Nephron progenitor cell (in vitro differentiated cells): ENCODE measurements around the gene RNF217.

Experiments
- DNase-seq: peaks from one replicate; pipeline ENCODE4 v3.0.0; 2021
- H3K27ac Mint-ChIP-seq: 2 replicates; pipeline ENCODE4 v1.8.0; 2021; ENCODE audit warnings: mild to moderate bottlenecking, moderate library complexity, mixed read lengths
- H3K27me3 Mint-ChIP-seq: 2 replicates; pipeline ENCODE4 v1.8.0; 2021; ENCODE audit warnings: mild to moderate bottlenecking, low read depth, mixed read lengths; ENCODE audit not compliant: poor library complexity
- H3K36me3 Mint-ChIP-seq: 2 replicates; pipeline ENCODE4 v1.8.0; 2021; ENCODE audit warnings: low read depth, mixed read lengths
- H3K4me1 Mint-ChIP-seq: 2 replicates; pipeline ENCODE4 v1.8.0; 2021; ENCODE audit warnings: mixed read lengths
- H3K4me3 Mint-ChIP-seq: 2 replicates; pipeline ENCODE4 v1.8.0; 2021; ENCODE audit warnings: mild to moderate bottlenecking, moderate library complexity, mixed read lengths
- H3K9me3 Mint-ChIP-seq: 2 replicates; pipeline ENCODE4 v1.8.0; 2021; ENCODE audit warnings: mild to moderate bottlenecking, moderate library complexity, mixed read lengths
- TF ChIP-seq, protein P1 (sequence below): fragments of 200-600 bp; sonication (generic); IDR thresholded peaks from 2 replicates; pipeline ENCODE4 v1.5.0; 2021; ENCODE audit warnings: antibody characterized with exemption

The RNF217 gene

DNA sequence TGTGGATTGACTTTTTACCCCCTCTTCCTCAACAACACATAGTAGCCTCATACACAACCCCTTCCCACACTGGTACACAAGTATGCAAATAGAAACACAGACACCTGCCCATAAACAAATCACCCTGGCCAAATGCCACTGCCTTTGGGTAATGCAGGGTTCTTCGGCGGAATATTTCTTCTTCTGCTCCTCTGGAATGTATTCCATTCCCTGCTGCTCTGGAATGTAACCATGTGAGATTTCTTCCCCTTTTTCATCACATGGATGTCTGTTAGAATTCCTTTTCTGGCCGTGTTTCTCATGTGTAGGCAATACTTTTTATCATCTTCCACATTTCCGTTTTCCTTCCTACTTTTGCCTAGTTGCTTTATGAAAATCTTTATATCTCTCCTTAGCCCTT, 115.2 kb downstream of the RNF217 start:
- no peak for DNase-seq
- TF ChIP-seq, protein P1, sequence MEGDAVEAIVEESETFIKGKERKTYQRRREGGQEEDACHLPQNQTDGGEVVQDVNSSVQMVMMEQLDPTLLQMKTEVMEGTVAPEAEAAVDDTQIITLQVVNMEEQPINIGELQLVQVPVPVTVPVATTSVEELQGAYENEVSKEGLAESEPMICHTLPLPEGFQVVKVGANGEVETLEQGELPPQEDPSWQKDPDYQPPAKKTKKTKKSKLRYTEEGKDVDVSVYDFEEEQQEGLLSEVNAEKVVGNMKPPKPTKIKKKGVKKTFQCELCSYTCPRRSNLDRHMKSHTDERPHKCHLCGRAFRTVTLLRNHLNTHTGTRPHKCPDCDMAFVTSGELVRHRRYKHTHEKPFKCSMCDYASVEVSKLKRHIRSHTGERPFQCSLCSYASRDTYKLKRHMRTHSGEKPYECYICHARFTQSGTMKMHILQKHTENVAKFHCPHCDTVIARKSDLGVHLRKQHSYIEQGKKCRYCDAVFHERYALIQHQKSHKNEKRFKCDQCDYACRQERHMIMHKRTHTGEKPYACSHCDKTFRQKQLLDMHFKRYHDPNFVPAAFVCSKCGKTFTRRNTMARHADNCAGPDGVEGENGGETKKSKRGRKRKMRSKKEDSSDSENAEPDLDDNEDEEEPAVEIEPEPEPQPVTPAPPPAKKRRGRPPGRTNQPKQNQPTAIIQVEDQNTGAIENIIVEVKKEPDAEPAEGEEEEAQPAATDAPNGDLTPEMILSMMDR = no peak
- peaks cover 5% of the 10 kb centered on the region for H3K4me1 Mint-ChIP-seq
- peak overlapping the region; percentile 41 for H3K27ac Mint-ChIP-seq
- peaks cover 50% of the 10 kb centered on the region for H3K36me3 Mint-ChIP-seq
- H3K9me3 Mint-ChIP-seq = no peaks in the 10 kb centered on the region
- no peaks in the 10 kb centered on the region for H3K27me3 Mint-ChIP-seq
- H3K4me3 Mint-ChIP-seq = no peak overlapping the region

- Mint-ChIP-seq H3K4me3 (no peak overlapping the region), H3K9me3 (no peaks in the 10 kb centered on the region), H3K27me3 (no peaks in the 10 kb centered on the region), H3K4me1 (peaks cover 5% of the 10 kb centered on the region), H3K36me3 (peaks cover 59% of the 10 kb centered on the region), H3K27ac (no peak overlapping the region)
- no peak for DNase-seq
- TF ChIP-seq, protein P1 = no peak
These were observed 116.5 kb downstream of the RNF217 start for GRCh38 chr6:125078602-125079321.

DNA sequence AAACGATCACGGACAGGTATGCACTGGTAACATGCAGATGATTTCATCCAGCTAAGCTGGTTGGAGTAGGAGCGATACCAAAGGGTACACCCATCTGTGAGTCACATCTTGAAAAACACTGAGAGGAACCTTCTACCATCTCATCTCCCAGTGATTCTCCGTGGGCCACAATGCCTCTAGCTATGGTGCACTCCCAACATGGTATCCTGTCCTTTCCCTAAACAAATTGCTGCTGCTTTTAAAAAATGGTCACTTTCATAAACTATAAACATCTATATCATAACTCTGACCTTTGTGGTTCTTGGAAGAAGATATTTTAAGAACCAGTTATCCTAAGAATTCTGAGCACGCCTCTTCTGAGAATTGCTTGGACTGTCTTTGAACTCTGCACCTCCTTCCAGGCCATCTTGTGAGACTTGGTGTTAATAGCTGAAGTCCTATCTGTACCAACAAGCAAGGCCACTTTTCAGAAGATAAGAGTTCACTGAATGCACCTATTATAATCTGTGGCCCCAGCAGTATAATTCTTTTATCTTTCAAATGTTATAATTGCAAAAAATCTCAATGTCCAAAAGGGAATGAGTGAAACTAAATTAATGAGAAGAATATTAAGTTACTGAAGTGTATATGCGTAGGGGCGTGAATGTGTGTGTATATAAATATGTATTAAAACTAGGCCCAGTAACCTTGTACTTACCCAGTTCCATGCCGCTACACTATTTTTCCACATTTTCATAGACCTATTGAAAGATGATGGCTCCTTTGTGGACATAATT, 120.9 kb downstream of the RNF217 start:
- H3K27ac Mint-ChIP-seq = no peak overlapping the region
- TF ChIP-seq, protein P1 = no peak
- peaks cover 14% of the 10 kb centered on the region for H3K4me1 Mint-ChIP-seq
- H3K36me3 Mint-ChIP-seq = peaks cover 25% of the 10 kb centered on the region
- no peak for DNase-seq
- no peak overlapping the region for H3K4me3 Mint-ChIP-seq
- no peaks in the 10 kb centered on the region for H3K27me3 Mint-ChIP-seq
- H3K9me3 Mint-ChIP-seq = no peaks in the 10 kb centered on the region

- TF ChIP-seq, protein P1 = no peak
- no peak for DNase-seq
- no peak overlapping the region for H3K27ac Mint-ChIP-seq
These were observed 121.4 kb downstream of the RNF217 start for GRCh38 chr6:125083684-125083990.

DNA sequence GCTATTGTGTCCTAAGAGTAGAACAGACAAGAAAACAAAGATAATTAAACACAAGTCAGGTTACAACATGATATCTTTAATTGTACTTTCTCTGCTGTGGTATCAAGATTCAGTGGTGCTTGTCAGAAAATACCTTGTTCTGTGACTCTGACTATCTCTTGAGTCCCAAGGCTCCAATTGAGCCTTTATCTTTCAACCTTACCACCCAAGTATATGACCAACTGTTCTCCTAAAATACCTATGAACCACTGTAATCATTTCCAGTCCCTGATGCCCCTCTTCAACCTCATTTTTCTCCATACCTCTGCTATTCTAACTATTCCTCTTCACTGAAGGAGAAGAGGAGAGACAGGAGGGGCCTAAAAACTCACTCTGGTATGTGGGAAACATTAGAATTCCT, 124.5 kb downstream of the RNF217 start:
- no peak overlapping the region for H3K4me3 Mint-ChIP-seq
- peaks cover 17% of the 10 kb centered on the region for H3K36me3 Mint-ChIP-seq
- no peak for DNase-seq
- TF ChIP-seq, protein P1 = no peak
- H3K27me3 Mint-ChIP-seq = no peaks in the 10 kb centered on the region
- no peaks in the 10 kb centered on the region for H3K9me3 Mint-ChIP-seq
- peaks cover 8% of the 10 kb centered on the region for H3K4me1 Mint-ChIP-seq
- H3K27ac Mint-ChIP-seq = peak overlapping the region; percentile 44

More at GRCh38 chr6:125083684-125083990, 121.4 kb downstream of the RNF217 start:
- Mint-ChIP-seq H3K4me3 (no peak overlapping the region), H3K4me1 (peaks cover 12% of the 10 kb centered on the region), H3K27me3 (no peaks in the 10 kb centered on the region), H3K36me3 (peaks cover 22% of the 10 kb centered on the region), H3K9me3 (no peaks in the 10 kb centered on the region)
